Upper lobe of left lung (tissue), 4 donors: ENCODE data around the gene CMTM1.

Experiments
- EP300 ChIP-seq, 4 donors: sonication (generic); formaldehyde crosslinking; IDR thresholded peaks; one replicate each; pipeline ENCODE4 v1.5.1; 2017; ENCODE audit warnings: antibody characterized with exemption in 4 of 4, control low read depth in 2 of 4
- POLR2A ChIP-seq, 4 donors: fragments of 450-650 bp; IDR thresholded peaks; one replicate each; pipeline ENCODE4 v1.5.1; 2016 to 2017; ENCODE audit warnings: antibody characterized with exemption in 4 of 4, mild to moderate bottlenecking in 2 of 4
- POLR2AphosphoS5 ChIP-seq, 2 donors: sonication (generic); formaldehyde crosslinking; IDR thresholded peaks; one replicate each; pipeline ENCODE4 v1.5.1; 2017; ENCODE audit warnings: antibody characterized with exemption in 2 of 2
- TF ChIP-seq, protein P1 (sequence below), 6 experiments: fragments of 450-650 bp in 4 of 6; fragments of 200-600 bp in 2 of 6; sonication (generic) in 2 of 6; IDR thresholded peaks; one replicate each; pipeline ENCODE4 v1.5.1; 2016 to 2019; ENCODE audit warnings: antibody characterized with exemption in 6 of 6

- TF ChIP-seq, protein P1, sequence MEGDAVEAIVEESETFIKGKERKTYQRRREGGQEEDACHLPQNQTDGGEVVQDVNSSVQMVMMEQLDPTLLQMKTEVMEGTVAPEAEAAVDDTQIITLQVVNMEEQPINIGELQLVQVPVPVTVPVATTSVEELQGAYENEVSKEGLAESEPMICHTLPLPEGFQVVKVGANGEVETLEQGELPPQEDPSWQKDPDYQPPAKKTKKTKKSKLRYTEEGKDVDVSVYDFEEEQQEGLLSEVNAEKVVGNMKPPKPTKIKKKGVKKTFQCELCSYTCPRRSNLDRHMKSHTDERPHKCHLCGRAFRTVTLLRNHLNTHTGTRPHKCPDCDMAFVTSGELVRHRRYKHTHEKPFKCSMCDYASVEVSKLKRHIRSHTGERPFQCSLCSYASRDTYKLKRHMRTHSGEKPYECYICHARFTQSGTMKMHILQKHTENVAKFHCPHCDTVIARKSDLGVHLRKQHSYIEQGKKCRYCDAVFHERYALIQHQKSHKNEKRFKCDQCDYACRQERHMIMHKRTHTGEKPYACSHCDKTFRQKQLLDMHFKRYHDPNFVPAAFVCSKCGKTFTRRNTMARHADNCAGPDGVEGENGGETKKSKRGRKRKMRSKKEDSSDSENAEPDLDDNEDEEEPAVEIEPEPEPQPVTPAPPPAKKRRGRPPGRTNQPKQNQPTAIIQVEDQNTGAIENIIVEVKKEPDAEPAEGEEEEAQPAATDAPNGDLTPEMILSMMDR (IDR thresholded peaks at IDR 0.05): peak in 1 of 6 experiments; percentile 2
- TF ChIP-seq POLR2A (IDR thresholded peaks at IDR 0.05): peak in 2 of 4 donors; percentile 45 to 81
- peak; percentile 98 to 99 for TF ChIP-seq POLR2AphosphoS5 (IDR thresholded peaks at IDR 0.05)
- peak in 3 of 4 donors; percentile 61 to 99 (median 99) for TF ChIP-seq EP300 (IDR thresholded peaks at IDR 0.05)
These were observed 49.2 kb upstream of the CMTM1 start for GRCh38 chr16:66516808-66517585.
